GM12878 (cell line): ENCODE data around the gene PLET1. TPM values are rescaled to one million over a fixed set of nuclear protein-coding genes. Genes with fewer than 3 reads are reported as not detected.

ENCODE experiments used
- ATAC-seq: fragments of 200-7000 bp; cut with Tn5 transposase; 3 replicates; pipeline ENCODE4 v1.9.1; 2020; ENCODE audit warnings: mild to moderate bottlenecking, moderate library complexity
- BruUV-seq: library from RNA; stranded (reverse); fragments of 400-500 nt; replicated peaks from 2 replicates; lab custom pipeline; 2021; lab: Mats Ljungman, UMichigan
- CTCF ChIA-PET: fragments of 300-600 bp; sonication (Branson Sonifier 250); formaldehyde crosslinking; extraction: SDS; loops from one replicate; lab custom pipeline; 2021; ENCODE audit warnings: inconsistent platforms; lab: Yijun Ruan, JAX
- POLR2A ChIA-PET: fragments of 350-600 bp; formaldehyde crosslinking; extraction: SDS; loops from one replicate; lab custom pipeline; 2021; ENCODE audit warnings: inconsistent platforms; lab: Charles Lee
- RAD21 ChIA-PET: fragments of 300-600 bp; sonication (Branson Sonifier 250); formaldehyde crosslinking; loops from one replicate; lab custom pipeline; 2023; ENCODE audit warnings: antibody characterized with exemption; ENCODE audit not compliant: unreplicated experiment; lab: Charles Lee
- SMC1A ChIA-PET: fragments of 300-600 bp; sonication (Branson Sonifier 250); formaldehyde crosslinking; loops from one replicate; lab custom pipeline; 2023; ENCODE audit not compliant: unreplicated experiment, uncharacterized antibody; lab: Charles Lee
- DNase-seq: peaks from one replicate; pipeline ENCODE4 v3.0.0-alpha.2; 2011; ENCODE audit warnings: low read depth, low spot score
- FAIRE-seq: peaks from 3 replicates; lab custom pipeline; 2011; peaks lifted over from hg19 to GRCh38; lab: Jason Lieb, UNC
- H2AFZ ChIP-seq: 2 replicates; pipeline ENCODE4 v1.6.0; 2011; ENCODE audit warnings: low read depth, low read length, control low read depth; ENCODE audit not compliant: control insufficient read depth
- H3K27ac ChIP-seq: 2 replicates; pipeline ENCODE4 v1.5.1; 2011; ENCODE audit warnings: control low read depth; ENCODE audit not compliant: control insufficient read depth, insufficient read depth
- H3K27me3 ChIP-seq, 2 experiments: replicated peaks in 1 of 2; 2 replicates each; pipeline versions ENCODE4 v1.6.0 to v1.6.1; 2011; ENCODE audit warnings: low read length in 1 of 2; ENCODE audit not compliant: control insufficient read depth in 2 of 2, insufficient read depth in 2 of 2
- H3K36me3 ChIP-seq, 2 experiments: 2 replicates each; pipeline ENCODE4 v1.5.1; 2011; ENCODE audit warnings: low read length in 1 of 2; ENCODE audit not compliant: control insufficient read depth in 2 of 2, insufficient read depth in 2 of 2
- H3K4me1 ChIP-seq: 2 replicates; pipeline ENCODE4 v1.6.1; 2011; ENCODE audit warnings: mild to moderate bottlenecking, low read length, moderate library complexity, mixed read lengths; ENCODE audit not compliant: control insufficient read depth, insufficient read depth
- H3K4me2 ChIP-seq: 2 replicates; pipeline ENCODE4 v1.6.0; 2011; ENCODE audit warnings: control low read depth; ENCODE audit not compliant: control insufficient read depth, insufficient read depth
- H3K4me3 ChIP-seq: fragments of 200-600 bp; sonication (generic); 2 replicates; pipeline ENCODE4 v1.5.1; 2016
- H3K79me2 ChIP-seq: 2 replicates; pipeline ENCODE4 v1.6.0; 2011; ENCODE audit warnings: low read length; ENCODE audit not compliant: control insufficient read depth, insufficient read depth
- H3K9ac ChIP-seq: 2 replicates; pipeline ENCODE4 v1.8.0; 2011; ENCODE audit warnings: low read length, control low read depth, mixed read lengths; ENCODE audit not compliant: control insufficient read depth, insufficient read depth
- H3K9me3 ChIP-seq: replicated peaks from 3 replicates; pipeline ENCODE4 v1.5.1; 2011; ENCODE audit warnings: mild to moderate bottlenecking, low read length; ENCODE audit not compliant: control insufficient read depth, insufficient read depth
- H4K20me1 ChIP-seq: 2 replicates; pipeline ENCODE4 v1.6.0; 2011; ENCODE audit not compliant: control insufficient read depth, insufficient read depth
- BRCA1 ChIP-seq: IDR thresholded peaks from 2 replicates; pipeline ENCODE4 v1.6.1; 2011; ENCODE audit warnings: low read depth, low read length, improper control_type of control experiment
- CHD2 ChIP-seq: IDR thresholded peaks from 2 replicates; pipeline ENCODE4 v1.6.1; 2011; ENCODE audit warnings: low read depth, low read length, improper control_type of control experiment, borderline replicate concordance
- E2F4 ChIP-seq: IDR thresholded peaks from 2 replicates; pipeline ENCODE4 v1.6.1; 2012; ENCODE audit warnings: low read depth, low read length, improper control_type of control experiment
- ETV6 ChIP-seq, 2 experiments: fragments of 450-650 bp in 1 of 2; IDR thresholded peaks in 1 of 2; conservative IDR thresholded peaks in 1 of 2; 2 replicates each; pipeline ENCODE4 v1.6.1; 2014; ENCODE audit warnings: antibody characterized with exemption in 1 of 2, borderline replicate concordance in 1 of 2, low read depth in 1 of 2, mild to moderate bottlenecking in 1 of 2, moderate library complexity in 1 of 2
- HCFC1 ChIP-seq: fragments of 150-350 bp; IDR thresholded peaks from 2 replicates; pipeline ENCODE4 v1.6.1; 2014; ENCODE audit warnings: low read length
- HDAC6 ChIP-seq: fragments of 200-600 bp; sonication (generic); IDR thresholded peaks from one replicate; pipeline ENCODE4 v1.8.0; 2017; ENCODE audit warnings: antibody characterized with exemption; ENCODE audit not compliant: unreplicated experiment
- KDM1A ChIP-seq: fragments of 200-600 bp; sonication (generic); IDR thresholded peaks from 2 replicates; pipeline ENCODE4 v1.6.1; 2016; ENCODE audit warnings: borderline replicate concordance
- NFXL1 ChIP-seq: fragments of 450-650 bp; IDR thresholded peaks from 2 replicates; pipeline ENCODE4 v1.6.1; 2017; ENCODE audit warnings: antibody characterized with exemption, mild to moderate bottlenecking, borderline replicate concordance
- NRF1 ChIP-seq: conservative IDR thresholded peaks from 2 replicates; pipeline ENCODE4 v1.6.1; 2011; ENCODE audit warnings: mild to moderate bottlenecking, low read depth, low read length, improper control_type of control experiment
- RFX5 ChIP-seq: IDR thresholded peaks from 2 replicates; pipeline ENCODE4 v1.6.1; 2011; ENCODE audit warnings: low read depth, low read length, improper control_type of control experiment
- SP1 ChIP-seq: IDR thresholded peaks from one replicate; pipeline ENCODE4 v1.6.1; 2011; ENCODE audit warnings: low read depth, low read length
- SUPT20H ChIP-seq: IDR thresholded peaks from 2 replicates; pipeline ENCODE4 v1.6.1; 2011; ENCODE audit warnings: low read depth, mild to moderate bottlenecking, low read length, moderate library complexity, borderline replicate concordance; ENCODE audit not compliant: control insufficient read depth
- TBL1XR1 ChIP-seq: IDR thresholded peaks from 2 replicates; pipeline ENCODE4 v1.6.1; 2012; ENCODE audit warnings: low read depth, low read length, improper control_type of control experiment
- ZNF274 ChIP-seq: IDR thresholded peaks from one replicate; pipeline ENCODE4 v1.8.0; 2011; ENCODE audit not compliant: insufficient read length, insufficient read depth
- ZSCAN29 ChIP-seq: fragments of 450-650 bp; IDR thresholded peaks from 2 replicates; pipeline ENCODE4 v1.6.1; 2017; ENCODE audit warnings: mild to moderate bottlenecking, moderate library complexity
- WGBS: methylation state at CpG from one replicate; pipeline ENCODE4 v1.1.6; 2016; ENCODE audit warnings: low lambda C conversion rate; ENCODE audit not compliant: insufficient replicate concordance, insufficient coverage; ENCODE audit errors: missing lambda C conversion rate; 5-methylcytosine and 5-hydroxymethylcytosine counted together
- in situ Hi-C: fragments of 300-500 bp; cut with MboI; formaldehyde crosslinking; loops from 9 replicates; pipeline ENCODE4 v1.14.3; 2018; ENCODE audit warnings: mixed read lengths
- intact Hi-C: fragments of 100-400 bp; cut with micrococcal nuclease; formaldehyde crosslinking; loops from one replicate; pipeline ENCODE4 v1.14.2; 2022; ENCODE audit not compliant: unreplicated experiment
- polyA plus RNA-seq, 11 experiments: library from polyadenylated mRNA; depleted of rRNA in 4 of 11; unstranded in 6 of 11; stranded (reverse) in 5 of 11; fragments of >200 nt; fragmentation: Nextera tagmentation in 4 of 11; fragmentation: Illumina TruSeq in 1 of 11; extraction: Ambion mirVana in 4 of 11; extraction: Trizol in 1 of 11; gene quantifications; 1 replicate in 1 of 11; 2 replicates in 10 of 11; pipeline versions ENCODE4 v1.2.1 to v1.2.3, GENCODE V29; 2011 to 2016; ENCODE audit warnings: inconsistent platforms in 2 of 11, missing spikeins in 2 of 11, low read depth in 1 of 11
- total RNA-seq, 4 experiments: library from RNA; depleted of rRNA in 3 of 4; stranded (reverse); fragments of >200 nt in 3 of 4; fragmentation: Illumina TruSeq in 1 of 4; extraction: Trizol in 1 of 4; gene quantifications; 2 replicates each; pipeline versions ENCODE4 v1.2.1 to v1.2.3, GENCODE V29; 2013 to 2021

The PLET1 gene
- total and polyA plus RNA-seq, 10 of the 15 experiments (the other 5 are each of a cell fraction or from before 2014, with no cell fraction given): not detected

GRCh38 chr11:112273066-112273465, 12.4 kb upstream of the PLET1 start:
- no peaks in the 10 kb centered on the region for H3K36me3 ChIP-seq
- no peak for TF ChIP-seq E2F4
- TF ChIP-seq NRF1: no peak
- peak in 1 of 2 experiments; percentile 22; a peak in 1 of 4 replicates for TF ChIP-seq ETV6 (conservative IDR thresholded peaks at IDR 0.05 in 1 of 2, IDR thresholded peaks at IDR 0.05 in 1 of 2; ENCODE audit: borderline replicate concordance in 1 of 2, low read depth in 1 of 2)
- no peak for TF ChIP-seq SP1
- no peaks in the 10 kb centered on the region for H3K79me2 ChIP-seq
- FAIRE-seq (no peak), DNase-seq (no peak), ATAC-seq (no peak)
- H3K4me1 ChIP-seq: no peaks in the 10 kb centered on the region
- H4K20me1 ChIP-seq: no peaks in the 10 kb centered on the region
- ChIA-PET SMC1A (no interaction called here), POLR2A (no interaction called here), CTCF (interaction anchor here (1.0 to 2.7 kb wide), 2 partner anchors 8 to 126 kb away, joined by 3 to 24 read pairs; no protein-coding TSS in a partner anchor), RAD21 (no interaction called here)
- no peak overlapping the region for H3K9ac ChIP-seq
- WGBS: 79% methylated on average over 1 of the region's 1 CpG
- intact Hi-C loops: no loop called here
- in situ Hi-C loops: loop anchor here (10.0 kb wide), 1 partner anchor 338 kb away; the partner anchor contains the start of gene DIXDC1
- no peak overlapping the region for H3K4me3 ChIP-seq
- H2AFZ ChIP-seq: no peak overlapping the region
- H3K27me3 ChIP-seq: no peaks in the 10 kb centered on the region
- BruUV-seq: no TSS peak
- H3K27ac ChIP-seq: no peak overlapping the region
- H3K9me3 ChIP-seq: no peaks in the 10 kb centered on the region
- H3K4me2 ChIP-seq: no peak overlapping the region

- no peaks in the 10 kb centered on the region for H4K20me1 ChIP-seq
- CTCF ChIA-PET: interaction anchor here (1.2 to 2.7 kb wide), 2 partner anchors 10 to 51 kb away, joined by 3 to 24 read pairs; no protein-coding TSS in a partner anchor
- no peaks in the 10 kb centered on the region for H3K79me2 ChIP-seq
- SMC1A ChIA-PET: interaction anchor here (0.6 to 2.1 kb wide), 3 partner anchors 9 to 48 kb away, joined by 3 to 12 read pairs (median 4); no protein-coding TSS in a partner anchor
- DNase-seq (no peak), ATAC-seq (no peak), FAIRE-seq (no peak)
- no peak overlapping the region for H3K4me3 ChIP-seq
- H3K4me2 ChIP-seq: no peak overlapping the region
- H3K9ac ChIP-seq: no peak overlapping the region
- no TSS peak for BruUV-seq
- RAD21 ChIA-PET: no interaction called here
- H2AFZ ChIP-seq: peak overlapping the region; percentile 10; the same call in 1 of the 2 replicates
- POLR2A ChIA-PET: interaction anchor here (0.6 kb wide), 1 partner anchor 394 kb away, joined by 4 read pairs; no protein-coding TSS in a partner anchor
- TF ChIP-seq HDAC6 (no peak), HCFC1 (no peak), BRCA1 (no peak), ZNF274 (no peak), KDM1A (no peak), RFX5 (no peak), TBL1XR1 (no peak), CHD2 (no peak), ZSCAN29 (no peak), NFXL1 (no peak), SUPT20H (no peak)
- no peaks in the 10 kb centered on the region for H3K36me3 ChIP-seq
- no peaks in the 10 kb centered on the region for H3K27me3 ChIP-seq
- no peaks in the 10 kb centered on the region for H3K4me1 ChIP-seq
- intact Hi-C loops: no loop called here
- H3K27ac ChIP-seq: no peak overlapping the region
- 74% methylated on average over 4 of the region's 4 CpGs for WGBS
- H3K9me3 ChIP-seq: no peaks in the 10 kb centered on the region
- in situ Hi-C loops: loop anchor here (10.0 kb wide), 1 partner anchor 336 kb away; the partner anchor contains the start of gene DIXDC1
Observed at GRCh38 chr11:112271242-112271641, 10.6 kb upstream of the PLET1 start.
